ENCODE data around the gene MXD1.

Gene MXD1

DNA sequence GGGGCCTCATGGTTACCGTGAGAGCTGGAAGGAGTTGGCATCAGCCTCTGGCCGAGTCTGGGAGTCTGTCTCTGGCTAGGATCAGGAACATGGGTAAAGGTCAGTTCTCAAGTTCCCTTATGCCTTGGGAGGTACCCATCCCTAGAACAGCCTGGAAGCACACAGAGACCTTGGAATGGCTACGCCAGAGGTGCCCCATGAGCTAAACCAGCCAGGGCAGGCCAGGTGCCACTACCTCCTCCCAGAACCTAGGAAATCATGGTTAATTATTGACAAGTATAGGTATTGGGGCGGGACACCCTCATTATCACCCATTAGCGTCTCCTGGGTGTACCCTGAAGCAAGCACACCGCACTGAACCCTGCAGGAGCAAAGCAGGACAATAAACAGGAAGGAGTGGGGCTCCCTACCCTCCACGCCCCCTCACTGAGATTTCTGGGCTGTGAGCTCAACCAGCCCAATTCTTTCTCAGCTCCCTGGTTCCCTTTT, 49.5 kb downstream of the MXD1 start:
- H3K4me3 ChIP-seq (replicated peaks; ENCODE audit: low read depth, low read length): no peak overlapping the region
- TF ChIP-seq, protein P1, sequence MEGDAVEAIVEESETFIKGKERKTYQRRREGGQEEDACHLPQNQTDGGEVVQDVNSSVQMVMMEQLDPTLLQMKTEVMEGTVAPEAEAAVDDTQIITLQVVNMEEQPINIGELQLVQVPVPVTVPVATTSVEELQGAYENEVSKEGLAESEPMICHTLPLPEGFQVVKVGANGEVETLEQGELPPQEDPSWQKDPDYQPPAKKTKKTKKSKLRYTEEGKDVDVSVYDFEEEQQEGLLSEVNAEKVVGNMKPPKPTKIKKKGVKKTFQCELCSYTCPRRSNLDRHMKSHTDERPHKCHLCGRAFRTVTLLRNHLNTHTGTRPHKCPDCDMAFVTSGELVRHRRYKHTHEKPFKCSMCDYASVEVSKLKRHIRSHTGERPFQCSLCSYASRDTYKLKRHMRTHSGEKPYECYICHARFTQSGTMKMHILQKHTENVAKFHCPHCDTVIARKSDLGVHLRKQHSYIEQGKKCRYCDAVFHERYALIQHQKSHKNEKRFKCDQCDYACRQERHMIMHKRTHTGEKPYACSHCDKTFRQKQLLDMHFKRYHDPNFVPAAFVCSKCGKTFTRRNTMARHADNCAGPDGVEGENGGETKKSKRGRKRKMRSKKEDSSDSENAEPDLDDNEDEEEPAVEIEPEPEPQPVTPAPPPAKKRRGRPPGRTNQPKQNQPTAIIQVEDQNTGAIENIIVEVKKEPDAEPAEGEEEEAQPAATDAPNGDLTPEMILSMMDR (IDR thresholded peaks at IDR 0.05; ENCODE audit: insufficient read depth, low read length, poor library complexity, severe bottlenecking): no peak

DNA sequence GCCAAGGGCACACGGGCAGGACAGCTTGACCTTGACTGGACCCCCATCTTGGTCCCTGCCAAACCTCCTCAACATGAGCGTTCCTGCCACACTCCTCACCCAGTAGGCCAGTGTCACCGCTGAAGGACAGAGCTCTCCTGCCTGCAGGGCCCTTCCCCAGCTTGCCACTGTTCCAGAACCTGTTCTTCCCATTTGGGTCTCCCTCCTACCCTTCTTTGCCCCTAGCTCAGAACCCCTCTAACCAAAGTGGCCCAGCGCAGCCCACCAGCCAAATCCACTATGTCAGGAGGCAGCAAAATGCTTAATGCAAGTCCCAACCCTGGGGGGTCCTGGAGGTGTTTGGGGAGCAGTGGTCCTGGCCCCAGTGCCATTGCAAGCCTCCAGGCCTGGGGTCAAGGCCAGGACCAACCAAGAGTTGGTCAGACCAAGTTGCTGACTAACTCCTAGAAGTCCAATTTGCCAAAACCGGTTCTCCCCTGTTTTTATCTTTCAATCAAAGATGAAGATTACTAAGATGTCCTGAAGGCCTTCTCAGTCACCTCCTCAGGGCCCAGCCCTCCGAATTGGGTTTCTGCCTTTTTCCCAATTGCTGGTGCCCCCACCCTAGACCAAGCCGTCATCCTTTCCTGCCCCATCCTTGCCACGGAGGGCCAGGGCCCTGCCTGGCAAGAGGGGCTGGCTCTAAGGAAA, 51.0 kb downstream of the MXD1 start:
- Histone ChIP-seq H3K4me3 (replicated peaks; ENCODE audit: low read depth, low read length) (no peak overlapping the region), H3K36me3 (ENCODE audit: control insufficient read depth, insufficient read depth, low read length) (no peaks in the 10 kb centered on the region), H3K27me3 (replicated peaks; ENCODE audit: control insufficient read depth, insufficient read depth, low read length) (no peaks in the 10 kb centered on the region)
- TF ChIP-seq, protein P1 (IDR thresholded peaks at IDR 0.05; ENCODE audit: insufficient read depth, low read length, poor library complexity, severe bottlenecking): no peak
- no peak for DNase-seq (ENCODE audit: extremely low read depth, insufficient read length)

More for the DNA sequence above, 49.5 kb downstream of the MXD1 start:
- DNase-seq (ENCODE audit: extremely low read depth, insufficient read length): no peak
- Histone ChIP-seq H3K36me3 (ENCODE audit: control insufficient read depth, insufficient read depth, low read length) (no peaks in the 10 kb centered on the region), H3K27me3 (replicated peaks; ENCODE audit: control insufficient read depth, insufficient read depth, low read length) (no peaks in the 10 kb centered on the region)

DNA sequence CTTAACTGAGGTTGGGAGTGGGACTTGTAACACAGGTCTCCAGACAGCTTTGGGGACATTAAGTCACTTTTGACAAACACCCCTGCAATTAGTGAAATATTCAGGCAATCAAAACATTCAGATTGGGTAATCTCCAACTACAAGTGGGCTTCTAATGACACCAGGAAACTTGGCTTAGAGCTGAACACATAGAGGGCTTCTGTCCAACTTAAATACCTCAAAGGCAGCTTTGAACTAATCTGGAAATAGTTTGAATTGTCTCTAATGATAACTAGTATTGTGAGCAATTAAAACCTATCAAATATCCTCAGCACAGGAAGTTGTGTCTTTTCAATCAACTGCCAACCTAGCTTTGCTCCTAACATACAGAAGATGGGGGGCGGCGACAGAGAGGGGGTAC, 51.6 kb downstream of the MXD1 start:
- TF ChIP-seq, protein P1 (IDR thresholded peaks at IDR 0.05; ENCODE audit: insufficient read depth, low read length, poor library complexity, severe bottlenecking): no peak
- Histone ChIP-seq H3K4me3 (replicated peaks; ENCODE audit: low read depth, low read length) (no peak overlapping the region), H3K27me3 (replicated peaks; ENCODE audit: control insufficient read depth, insufficient read depth, low read length) (no peaks in the 10 kb centered on the region), H3K36me3 (ENCODE audit: control insufficient read depth, insufficient read depth, low read length) (no peaks in the 10 kb centered on the region)
- DNase-seq (ENCODE audit: extremely low read depth, insufficient read length): no peak

DNA sequence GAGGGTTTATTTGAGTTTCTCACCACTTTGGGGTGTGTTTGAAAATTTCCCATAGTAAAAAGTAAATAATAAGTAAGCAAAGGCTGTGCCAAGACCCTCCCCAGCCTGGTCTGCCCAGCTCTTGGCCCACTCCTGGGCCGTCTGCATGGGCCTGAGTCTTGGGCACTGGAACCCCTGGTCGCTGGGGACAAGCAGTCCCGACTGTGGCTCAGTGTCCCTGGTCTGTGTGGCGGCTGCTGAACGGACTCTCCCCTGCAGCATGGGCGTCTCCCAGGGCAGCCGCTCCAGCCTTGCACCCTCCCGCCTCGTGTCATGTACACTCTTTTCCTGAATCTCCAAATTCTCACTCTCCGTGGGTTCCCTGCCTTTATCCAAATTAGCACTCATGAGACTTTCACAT, 53.7 kb downstream of the MXD1 start:
- no peaks in the 10 kb centered on the region for H3K27me3 ChIP-seq (replicated peaks; ENCODE audit: control insufficient read depth, insufficient read depth, low read length)
- DNase-seq (ENCODE audit: extremely low read depth, insufficient read length): no peak
- no peaks in the 10 kb centered on the region for H3K36me3 ChIP-seq (ENCODE audit: control insufficient read depth, insufficient read depth, low read length)
- no peak overlapping the region for H3K4me3 ChIP-seq (replicated peaks; ENCODE audit: low read depth, low read length)
- TF ChIP-seq, protein P1 (IDR thresholded peaks at IDR 0.05; ENCODE audit: insufficient read depth, low read length, poor library complexity, severe bottlenecking): no peak

DNA sequence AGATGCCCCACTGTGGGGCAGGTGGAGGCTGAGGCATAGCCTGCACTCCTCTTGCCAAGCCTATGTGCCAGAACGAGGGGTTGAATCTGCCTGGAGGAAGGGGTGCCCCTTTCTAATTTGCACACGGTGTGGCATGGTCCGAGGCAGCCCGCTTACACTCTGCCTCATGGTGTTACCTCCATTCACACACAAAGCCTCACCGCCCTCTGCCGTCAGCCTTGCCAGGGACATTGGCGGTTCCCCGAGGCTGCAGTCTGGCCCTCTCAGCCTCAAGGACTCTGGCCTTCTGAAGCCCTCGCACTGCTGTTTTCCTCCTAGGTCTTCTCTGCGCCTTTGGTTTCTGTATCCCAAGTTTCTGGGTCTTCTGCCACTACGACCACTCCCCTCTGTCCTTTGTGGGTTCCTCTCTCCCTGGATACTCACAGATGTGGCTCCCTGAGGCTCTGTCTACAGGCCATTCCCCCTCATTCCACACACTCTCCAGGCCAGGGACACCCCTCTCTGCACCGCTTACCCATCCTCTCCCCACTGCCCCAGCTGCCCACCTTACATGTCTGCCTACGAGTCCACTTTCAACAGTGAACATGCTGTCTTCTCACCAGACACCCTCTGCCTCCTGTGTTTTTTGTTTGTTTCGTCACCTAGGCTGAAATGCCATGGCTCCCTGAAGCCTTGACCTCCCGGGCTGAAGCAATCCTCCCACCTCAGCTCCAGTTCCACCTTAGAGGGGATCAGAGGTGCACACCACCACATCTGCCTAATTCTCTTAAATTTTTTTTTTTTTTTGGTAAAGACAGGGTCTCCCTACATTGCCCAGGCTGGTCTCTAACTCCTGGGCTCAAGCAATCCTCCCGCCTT, 54.4 kb downstream of the MXD1 start:
- Histone ChIP-seq H3K4me3 (replicated peaks; ENCODE audit: low read depth, low read length) (no peak overlapping the region), H3K36me3 (ENCODE audit: control insufficient read depth, insufficient read depth, low read length) (no peaks in the 10 kb centered on the region), H3K27me3 (replicated peaks; ENCODE audit: control insufficient read depth, insufficient read depth, low read length) (no peaks in the 10 kb centered on the region)
- no peak for DNase-seq (ENCODE audit: extremely low read depth, insufficient read length)
- TF ChIP-seq, protein P1 (IDR thresholded peaks at IDR 0.05; ENCODE audit: insufficient read depth, low read length, poor library complexity, severe bottlenecking): no peak
